M059J (cell line): ENCODE results near the gene NID1. TPM values are rescaled to one million over a fixed set of nuclear protein-coding genes. Genes with fewer than 3 reads are reported as not detected.
"Not testable (repeated sequence)": the region's sequence is repeated elsewhere in the genome, so short reads cannot be mapped to it uniquely, and the experiment has no call there.

Source experiments
- DNase-seq: peaks from one replicate; pipeline ENCODE4 v3.0.0-alpha.2; 2012; ENCODE audit warnings: low read depth
- total RNA-seq: library from RNA; depleted of rRNA; stranded (reverse); fragments of >200 nt; shearing (Covaris generic); gene quantifications from 2 replicates; pipeline ENCODE4 v1.2.3, GENCODE V29; 2014; rRNA removed

Gene NID1
- total RNA-seq, 1 experiment from 2014 or later = 60.4 TPM

DNA sequence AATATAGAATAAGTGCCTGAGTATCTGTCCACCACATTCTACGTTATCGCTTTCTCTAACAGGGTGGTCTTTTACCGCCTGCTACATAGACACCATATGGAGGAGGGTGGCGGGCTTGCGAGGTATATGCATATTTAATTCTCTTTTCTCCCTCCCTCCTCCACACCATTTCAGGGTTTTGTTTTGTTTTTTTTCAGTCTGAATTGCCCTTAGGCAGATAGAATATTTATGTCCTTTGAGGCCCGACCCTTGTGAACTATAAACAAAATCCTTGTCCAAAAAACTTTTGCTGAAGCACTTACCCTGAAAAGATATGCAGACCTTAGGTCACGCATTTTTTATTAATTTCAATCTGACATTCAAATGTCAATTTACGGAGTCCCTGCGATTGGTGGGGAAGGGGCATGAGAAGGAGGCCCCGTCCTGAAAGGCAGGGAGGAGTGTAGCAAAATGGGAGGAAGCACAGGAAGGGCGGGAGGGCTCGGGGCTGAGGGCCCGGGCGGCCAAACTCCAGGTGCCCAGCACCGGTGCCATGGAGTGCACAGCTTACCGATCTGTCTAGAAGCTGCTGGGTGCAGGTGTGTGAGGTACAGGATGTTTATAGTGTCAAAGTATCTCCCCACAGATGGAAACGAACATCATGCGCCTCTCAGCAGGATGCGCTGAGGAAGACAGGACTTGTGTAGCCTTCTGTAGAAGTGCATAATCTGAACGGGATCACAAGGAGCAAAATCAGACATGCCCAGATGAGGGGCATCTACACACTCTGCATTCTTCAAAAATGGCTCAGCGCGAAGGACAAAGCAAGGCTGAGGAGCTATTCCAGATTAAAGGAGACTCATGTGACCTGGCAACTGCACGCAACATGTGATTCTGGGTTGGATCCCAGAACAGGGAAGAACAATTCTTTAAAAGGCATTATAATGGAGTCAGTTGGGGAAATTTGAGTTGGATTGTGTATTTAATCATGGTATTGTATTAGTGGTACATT is 129.4 kb downstream of the NID1 start:
- DNase-seq = no peak

DNA sequence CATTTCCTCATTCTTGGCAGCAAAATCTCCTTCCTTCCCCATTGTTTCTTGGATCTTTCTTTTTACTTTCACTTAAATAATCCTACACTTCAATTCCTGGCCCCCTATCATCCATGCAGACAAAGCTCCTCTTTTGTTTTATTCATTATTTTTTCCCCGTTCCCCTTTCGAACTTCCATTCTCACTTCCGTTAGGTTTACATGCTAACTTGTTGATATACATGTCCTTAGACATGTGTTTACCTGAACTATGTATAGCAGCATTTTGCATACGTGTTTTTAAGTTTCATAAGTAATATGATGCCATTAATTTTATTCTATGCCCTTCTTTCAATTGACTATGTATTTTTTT is 131.1 kb downstream of the NID1 start:
- DNase-seq = no peak

DNA sequence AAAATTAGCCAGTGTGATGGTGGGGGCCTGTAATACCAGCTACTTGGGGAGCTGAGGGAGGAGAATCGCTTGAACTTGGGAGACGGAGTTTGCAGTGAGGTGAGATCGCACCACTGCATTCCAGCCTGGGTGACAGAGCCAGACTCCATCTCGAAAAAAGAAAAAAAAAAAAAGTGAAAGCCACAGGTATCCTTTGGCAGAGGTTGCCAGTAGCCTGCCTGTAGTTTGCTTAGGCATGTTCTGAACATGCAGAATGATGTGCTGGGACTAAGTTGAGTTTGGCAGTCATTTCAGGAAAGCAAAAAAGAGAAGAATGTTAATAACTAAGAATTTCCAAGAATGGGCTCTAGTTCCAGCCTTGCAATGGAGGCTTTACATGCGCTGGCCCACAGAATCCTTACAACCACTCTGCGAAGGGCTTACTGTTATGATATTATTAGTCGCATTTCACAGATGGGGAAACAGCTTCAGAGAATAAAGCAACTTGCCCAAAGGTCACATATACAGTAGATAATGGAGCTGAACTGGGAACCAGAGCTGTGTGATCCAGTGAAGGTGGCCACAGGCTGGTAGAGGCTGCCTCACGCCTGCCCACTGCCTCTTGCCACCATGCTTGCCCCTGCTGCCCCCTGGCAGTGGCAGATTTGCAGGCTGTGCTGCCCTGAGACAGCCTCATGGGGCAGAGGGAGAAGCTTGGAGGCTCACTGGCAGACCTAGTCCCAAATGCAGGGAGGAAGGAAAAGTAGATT is 131.7 kb downstream of the NID1 start:
- DNase-seq = no peak

DNA sequence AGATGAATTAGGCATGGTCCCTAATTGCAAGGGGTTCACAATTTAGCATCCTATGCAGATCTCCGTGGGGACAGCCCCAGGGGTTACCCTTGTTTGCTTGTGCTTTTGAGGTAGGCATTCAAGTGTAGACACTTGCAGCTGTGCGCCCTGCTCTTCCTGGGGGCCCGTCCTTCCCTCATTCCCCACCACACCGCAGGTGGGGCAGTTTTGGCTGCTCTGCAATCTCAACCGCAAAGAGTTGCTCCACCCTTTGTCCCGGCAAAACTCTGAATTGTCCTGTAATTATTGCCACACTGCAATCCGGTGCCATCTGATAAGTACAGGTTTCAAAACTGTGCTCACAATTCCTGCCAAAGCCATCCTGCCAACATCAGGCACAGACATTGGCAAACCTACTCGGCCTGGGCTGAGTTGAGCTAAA is 132.8 kb downstream of the NID1 start:
- no peak for DNase-seq

DNA sequence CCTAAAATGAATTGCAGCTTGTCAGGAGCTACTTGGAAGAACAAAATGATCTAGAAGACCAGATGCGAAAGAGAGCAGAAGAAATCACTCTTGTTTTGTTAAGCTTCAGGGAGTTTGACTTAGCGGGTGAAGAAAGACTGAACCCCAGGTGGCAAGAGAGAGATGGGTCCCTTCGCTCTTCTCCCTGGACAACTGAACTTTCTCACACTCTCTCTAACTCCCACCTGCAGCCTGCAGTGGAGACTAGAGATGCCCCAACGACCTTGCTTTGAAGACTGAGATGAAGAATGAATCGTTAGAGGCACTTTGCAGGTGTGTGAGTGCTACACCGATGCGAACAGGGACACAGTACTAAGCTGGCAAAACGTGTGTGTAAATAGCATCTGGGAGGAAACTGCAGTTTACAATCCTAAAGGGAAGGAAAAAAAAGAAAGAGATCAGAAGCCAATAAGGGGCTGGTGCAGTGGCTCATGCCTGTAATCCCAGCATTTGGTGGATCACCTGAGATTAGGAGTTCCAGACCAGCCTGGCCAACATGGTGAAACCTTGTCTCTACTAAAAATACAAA is 133.6 kb downstream of the NID1 start:
- no peak for DNase-seq

DNA sequence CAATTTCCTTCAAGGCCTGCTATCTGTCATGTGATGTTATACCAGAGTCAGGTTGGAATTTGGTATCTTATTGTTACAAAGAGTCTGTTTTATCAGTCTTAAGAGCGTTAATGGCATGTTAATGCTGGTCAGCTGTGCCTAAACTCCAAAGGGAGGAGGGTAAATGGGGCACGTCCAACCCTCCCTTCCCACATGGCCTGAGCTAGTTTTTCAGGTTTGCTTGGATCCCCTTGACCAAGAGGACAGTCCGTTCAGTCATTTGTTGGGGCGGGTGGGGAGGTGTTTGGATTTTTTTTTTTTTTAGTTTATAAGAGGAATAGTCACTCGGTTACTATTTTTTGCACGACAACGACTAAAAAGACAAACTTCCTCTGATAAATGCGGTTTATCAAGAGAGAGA is 134.3 kb downstream of the NID1 start:
- no peak for DNase-seq

DNA sequence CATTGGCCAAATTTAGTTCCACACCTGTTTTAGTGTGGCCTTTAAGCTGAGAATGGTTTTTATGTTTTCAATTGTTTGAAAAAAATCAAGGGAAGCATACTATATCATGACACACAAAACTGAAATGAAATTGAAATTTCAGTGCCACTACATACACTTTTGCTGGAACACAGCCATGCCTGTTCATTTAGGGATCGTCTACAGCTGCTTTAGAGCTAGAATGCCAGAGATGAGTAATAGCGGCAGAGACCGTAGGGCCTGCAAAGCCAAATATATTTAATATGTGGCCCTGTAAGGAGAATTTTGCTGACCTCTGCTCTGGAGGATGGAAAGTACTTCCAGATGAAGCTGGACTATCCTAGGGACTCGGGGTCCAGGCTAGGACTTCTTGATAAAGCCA is 135.7 kb downstream of the NID1 start:
- DNase-seq = peak; percentile 40

DNA sequence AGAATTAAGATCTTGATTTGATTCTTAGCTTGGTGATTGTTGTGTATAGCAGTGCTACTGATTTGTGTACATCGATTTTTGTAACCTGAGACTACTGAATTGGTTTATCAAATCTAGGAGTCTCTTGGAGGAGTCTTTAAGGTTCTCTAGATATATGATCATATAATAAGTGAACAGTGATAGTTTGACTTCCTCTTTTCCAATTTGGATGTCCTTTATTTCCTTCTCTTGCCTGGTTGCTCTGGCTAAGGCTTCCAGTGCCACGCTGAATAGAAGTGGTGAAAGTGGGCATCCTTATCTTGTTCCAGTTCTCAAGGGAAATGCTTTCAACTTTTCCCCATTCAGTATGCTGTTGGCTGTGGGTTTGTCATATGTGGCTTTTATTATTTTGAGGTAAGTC is 136.7 kb downstream of the NID1 start:
- DNase-seq = no peak

DNA sequence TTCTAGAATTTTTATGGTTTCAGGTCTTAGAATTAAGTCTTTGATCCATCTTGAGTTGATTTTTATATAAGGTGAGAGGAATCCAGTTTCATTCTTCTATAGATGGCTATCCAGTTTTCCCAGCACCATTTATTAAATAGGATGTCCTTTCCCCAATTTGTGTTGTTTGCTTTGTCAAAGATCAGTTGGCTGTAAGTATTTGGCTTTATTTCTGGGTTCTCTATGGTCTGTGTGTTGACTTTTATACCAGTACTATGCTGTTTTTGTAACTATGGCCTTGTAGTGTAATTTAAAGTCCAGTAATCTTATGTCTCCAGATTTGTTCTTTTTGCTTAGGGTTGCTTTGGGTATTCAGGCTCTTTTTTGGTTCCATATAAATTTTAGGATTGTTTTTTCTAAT is 137.3 kb downstream of the NID1 start:
- not testable (repeated sequence) for DNase-seq

Other genes starting within 250 kb of the NID1 start
- 4.8 and 12.2 TPM in 2 replicates for gene LYST, start 198.2 kb downstream of the NID1 start, total RNA-seq
- 10.2 and 14.2 TPM in 2 replicates for gene GPR137B, start 77.4 kb upstream of the NID1 start, total RNA-seq
- 1.1 and 2.5 TPM in 2 replicates for gene ERO1B, start 216.9 kb upstream of the NID1 start, total RNA-seq